Mammary epithelial cell (primary cell): ENCODE measurements around the gene GPR75.

ENCODE experiments used
- CTCF ChIP-seq, 2 donors: IDR thresholded peaks in 1 of 2; conservative IDR thresholded peaks in 1 of 2; 2 replicates each; pipeline ENCODE4 v1.5.1; 2011 to 2012; ENCODE audit warnings: inconsistent platforms in 2 of 2, low read length in 2 of 2, mild to moderate bottlenecking in 2 of 2, control low read depth in 1 of 2, low read depth in 1 of 2; ENCODE audit not compliant: insufficient read depth in 1 of 2; ENCODE audit errors: extremely low read depth in 1 of 2
- EZH2 ChIP-seq: IDR thresholded peaks from 2 replicates; pipeline ENCODE4 v1.6.1; 2012; ENCODE audit warnings: low read length, inconsistent platforms, borderline replicate concordance

- TF ChIP-seq CTCF (conservative IDR thresholded peaks at IDR 0.05 in 1 of 2, IDR thresholded peaks at IDR 0.05 in 1 of 2; ENCODE audit: extremely low read depth in 1 of 2, insufficient read depth in 1 of 2, low read depth in 1 of 2, low read length in 2 of 2) (no peak), EZH2 (no peak)
Measured at GRCh38 chr2:53874401-53874950, 14.7 kb upstream of the GPR75 start.
